ENCODE measurements around the gene CPNE5.

The CPNE5 gene

GRCh38 chr6:36840432-36841403 lies 1.5 kb upstream of the CPNE5 start:
- TF ChIP-seq ZFX (IDR thresholded peaks at IDR 0.05), result no peak
- TF ChIP-seq CTCF (conservative IDR thresholded peaks at IDR 0.05), result no peak
- H3K27ac ChIP-seq, result no peak overlapping the region

- no peak overlapping the region for H3K27ac ChIP-seq
- no peak for TF ChIP-seq ZFX (IDR thresholded peaks at IDR 0.05)
- no peak; the same call in 1 of the 2 replicates for TF ChIP-seq CTCF (conservative IDR thresholded peaks at IDR 0.05)
Measured at GRCh38 chr6:36839749-36840431, 646 bp upstream of the CPNE5 start.

- no peak overlapping the region for H3K27ac ChIP-seq
- no peak for TF ChIP-seq ZFX (IDR thresholded peaks at IDR 0.05)
- no peak for TF ChIP-seq CTCF (conservative IDR thresholded peaks at IDR 0.05)
Measured at GRCh38 chr6:36837686-36838085, 1.6 kb downstream of the CPNE5 start.

- TF ChIP-seq ZFX (IDR thresholded peaks at IDR 0.05) (no peak), CTCF (conservative IDR thresholded peaks at IDR 0.05) (no peak)
- no peak overlapping the region for H3K27ac ChIP-seq
Measured at GRCh38 chr6:36837022-36837339, 2.3 kb downstream of the CPNE5 start.

- TF ChIP-seq CTCF (conservative IDR thresholded peaks at IDR 0.05) (no peak), ZFX (IDR thresholded peaks at IDR 0.05) (no peak)
- no peak overlapping the region for H3K27ac ChIP-seq
Measured at GRCh38 chr6:36836111-36837021, 2.9 kb downstream of the CPNE5 start.

GRCh38 chr6:36834576-36835341 lies 4.5 kb downstream of the CPNE5 start:
- no peak overlapping the region for H3K27ac ChIP-seq
- no peak for TF ChIP-seq ZFX (IDR thresholded peaks at IDR 0.05)
- no peak for TF ChIP-seq CTCF (conservative IDR thresholded peaks at IDR 0.05)
